Neural cell (in vitro differentiated cells): Measurements from ENCODE around the gene SLC4A3. TPM values are rescaled to one million over a fixed set of nuclear protein-coding genes. Genes with fewer than 3 reads are reported as not detected.

Source experiments
- H2AFZ ChIP-seq: fragments of 200-600, 300-800 bp; sonication (generic), shearing (Covaris generic); 2 replicates; pipeline ENCODE4 v1.6.0; 2014; ENCODE audit warnings: low read depth, mild to moderate bottlenecking, antibody characterized with exemption, low read length, moderate library complexity
- H3F3A ChIP-seq: fragments of 200-600 bp; shearing (Covaris generic); 2 replicates; pipeline ENCODE4 v1.6.1; 2016; ENCODE audit warnings: mild to moderate bottlenecking, moderate library complexity, mixed read lengths, antibody characterized with exemption, low read length; ENCODE audit not compliant: insufficient read depth, poor library complexity, severe bottlenecking
- H3K27ac ChIP-seq: fragments of 200-600, 300-800 bp; sonication (generic), shearing (Covaris generic); 2 replicates; pipeline ENCODE4 v1.5.1; 2014; ENCODE audit warnings: mild to moderate bottlenecking, low read length, moderate library complexity
- H3K27me3 ChIP-seq: fragments of 300-800, 200-600 bp; sonication (generic), shearing (Covaris generic); 2 replicates; pipeline ENCODE4 v1.6.0; 2014; ENCODE audit warnings: mild to moderate bottlenecking, low read depth, low read length, moderate library complexity; ENCODE audit not compliant: insufficient read depth
- H3K36me3 ChIP-seq: fragments of 300-800, 200-600 bp; sonication (generic), shearing (Covaris generic); 2 replicates; pipeline ENCODE4 v1.5.1; 2014; ENCODE audit warnings: mild to moderate bottlenecking, antibody characterized with exemption, low read length, moderate library complexity; ENCODE audit not compliant: insufficient read depth
- H3K4me2 ChIP-seq: fragments of 300-800, 200-600 bp; sonication (generic), shearing (Covaris generic); 2 replicates; pipeline ENCODE4 v1.6.0; 2014; ENCODE audit warnings: mild to moderate bottlenecking, low read length
- H3K4me3 ChIP-seq: fragments of 300-800, 200-600 bp; sonication (generic), shearing (Covaris generic); 2 replicates; pipeline ENCODE4 v1.5.1; 2014; ENCODE audit warnings: mild to moderate bottlenecking, low read length, moderate library complexity
- H3K79me2 ChIP-seq: fragments of 200-600 bp; shearing (Covaris generic); replicated peaks from 2 replicates; pipeline ENCODE4 v1.6.0; 2014; ENCODE audit warnings: mild to moderate bottlenecking, low read length, moderate library complexity; ENCODE audit not compliant: insufficient read depth
- H3K9ac ChIP-seq: fragments of 300-800, 200-600 bp; sonication (generic), shearing (Covaris generic); 2 replicates; pipeline ENCODE4 v1.6.1; 2016; ENCODE audit warnings: mild to moderate bottlenecking, low read length, mixed read lengths
- H3K9me2 ChIP-seq: fragments of 200-600 bp; shearing (Covaris generic); 2 replicates; pipeline ENCODE4 v1.6.1; 2016; ENCODE audit warnings: mild to moderate bottlenecking, low read length, mixed read lengths; ENCODE audit not compliant: insufficient read depth
- H3K9me3 ChIP-seq: fragments of 200-600, 300-800 bp; sonication (generic), shearing (Covaris generic); 2 replicates; pipeline ENCODE4 v1.6.1; 2016; ENCODE audit warnings: mild to moderate bottlenecking, mixed run types, low read length, moderate library complexity, mixed read lengths
- H4K20me1 ChIP-seq: fragments of 200-600 bp; shearing (Covaris generic); 2 replicates; pipeline ENCODE4 v1.6.1; 2016; ENCODE audit warnings: mild to moderate bottlenecking, mixed run types; ENCODE audit not compliant: insufficient read depth
- CTCF ChIP-seq: fragments of 450-650 bp; IDR thresholded peaks from 2 replicates; pipeline ENCODE4 v1.5.1; 2014; ENCODE audit warnings: antibody characterized with exemption, mild to moderate bottlenecking, moderate library complexity; ENCODE audit not compliant: poor library complexity, severe bottlenecking
- EP300 ChIP-seq: fragments of 450-650 bp; conservative IDR thresholded peaks from 2 replicates; pipeline ENCODE4 v1.6.1; 2014; ENCODE audit warnings: antibody characterized with exemption, mild to moderate bottlenecking, moderate library complexity; ENCODE audit not compliant: poor library complexity, severe bottlenecking
- EZH2 ChIP-seq: fragments of 200-600, 300-800 bp; shearing (Covaris generic), sonication (generic); IDR thresholded peaks from 2 replicates; pipeline ENCODE4 v1.6.1; 2014; ENCODE audit warnings: antibody characterized with exemption, low read length, borderline replicate concordance, mild to moderate bottlenecking; ENCODE audit not compliant: insufficient read depth, poor library complexity, severe bottlenecking
- MXI1 ChIP-seq: fragments of 450-650 bp; conservative IDR thresholded peaks from 2 replicates; pipeline ENCODE4 v1.6.1; 2014; ENCODE audit warnings: antibody characterized with exemption, mild to moderate bottlenecking; ENCODE audit not compliant: poor library complexity, severe bottlenecking
- POLR2AphosphoS5 ChIP-seq: IDR thresholded peaks from 2 replicates; pipeline ENCODE4 v1.6.1; 2012
- RAD21 ChIP-seq: fragments of 450-650 bp; conservative IDR thresholded peaks from 2 replicates; pipeline ENCODE4 v1.6.1; 2014; ENCODE audit warnings: antibody characterized with exemption, mild to moderate bottlenecking, moderate library complexity
- SMC3 ChIP-seq: fragments of 450-650 bp; conservative IDR thresholded peaks from 2 replicates; pipeline ENCODE4 v1.6.1; 2014; ENCODE audit warnings: antibody characterized with exemption, mild to moderate bottlenecking, moderate library complexity; ENCODE audit not compliant: poor library complexity
- TAF1 ChIP-seq: IDR thresholded peaks from 2 replicates; pipeline ENCODE4 v1.6.1; 2012; ENCODE audit warnings: low read depth
- polyA plus RNA-seq: library from polyadenylated mRNA; depleted of rRNA; stranded (reverse); fragments of >200 nt; gene quantifications from 2 replicates; pipeline ENCODE4 v1.2.3, GENCODE V29; 2014
- TF ChIP-seq, protein P1 (sequence below): IDR thresholded peaks from 2 replicates; pipeline ENCODE4 v1.6.1; 2012; ENCODE audit warnings: borderline replicate concordance

SLC4A3 gene
- polyA plus RNA-seq, 1 donor from 2014 or later = 18.7 TPM

DNA sequence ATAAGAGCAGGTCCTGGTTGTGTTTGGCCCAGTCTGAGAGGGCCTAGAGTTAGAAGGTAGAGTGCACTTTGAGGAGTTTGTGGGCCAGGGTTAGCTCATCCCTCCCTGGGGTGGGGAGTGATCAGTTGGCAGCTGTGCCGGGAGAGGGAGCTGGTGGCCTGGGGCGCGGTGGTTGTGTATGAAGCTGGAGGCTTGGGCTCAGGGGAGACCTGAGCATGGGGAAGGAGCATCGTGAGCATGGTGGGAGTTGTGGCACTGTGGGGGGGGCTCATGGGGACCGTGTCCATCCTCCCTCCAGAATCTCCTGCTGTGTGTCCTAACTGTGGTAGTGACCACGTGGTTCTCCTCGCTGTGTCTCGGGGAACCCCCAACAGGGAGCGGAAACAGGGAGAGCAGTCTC is 16.1 kb upstream of the SLC4A3 start:
- TF ChIP-seq EP300 (no peak), TAF1 (no peak), MXI1 (no peak), SMC3 (no peak), CTCF (no peak), EZH2 (no peak), POLR2AphosphoS5 (no peak), RAD21 (no peak)
- TF ChIP-seq, protein P1, sequence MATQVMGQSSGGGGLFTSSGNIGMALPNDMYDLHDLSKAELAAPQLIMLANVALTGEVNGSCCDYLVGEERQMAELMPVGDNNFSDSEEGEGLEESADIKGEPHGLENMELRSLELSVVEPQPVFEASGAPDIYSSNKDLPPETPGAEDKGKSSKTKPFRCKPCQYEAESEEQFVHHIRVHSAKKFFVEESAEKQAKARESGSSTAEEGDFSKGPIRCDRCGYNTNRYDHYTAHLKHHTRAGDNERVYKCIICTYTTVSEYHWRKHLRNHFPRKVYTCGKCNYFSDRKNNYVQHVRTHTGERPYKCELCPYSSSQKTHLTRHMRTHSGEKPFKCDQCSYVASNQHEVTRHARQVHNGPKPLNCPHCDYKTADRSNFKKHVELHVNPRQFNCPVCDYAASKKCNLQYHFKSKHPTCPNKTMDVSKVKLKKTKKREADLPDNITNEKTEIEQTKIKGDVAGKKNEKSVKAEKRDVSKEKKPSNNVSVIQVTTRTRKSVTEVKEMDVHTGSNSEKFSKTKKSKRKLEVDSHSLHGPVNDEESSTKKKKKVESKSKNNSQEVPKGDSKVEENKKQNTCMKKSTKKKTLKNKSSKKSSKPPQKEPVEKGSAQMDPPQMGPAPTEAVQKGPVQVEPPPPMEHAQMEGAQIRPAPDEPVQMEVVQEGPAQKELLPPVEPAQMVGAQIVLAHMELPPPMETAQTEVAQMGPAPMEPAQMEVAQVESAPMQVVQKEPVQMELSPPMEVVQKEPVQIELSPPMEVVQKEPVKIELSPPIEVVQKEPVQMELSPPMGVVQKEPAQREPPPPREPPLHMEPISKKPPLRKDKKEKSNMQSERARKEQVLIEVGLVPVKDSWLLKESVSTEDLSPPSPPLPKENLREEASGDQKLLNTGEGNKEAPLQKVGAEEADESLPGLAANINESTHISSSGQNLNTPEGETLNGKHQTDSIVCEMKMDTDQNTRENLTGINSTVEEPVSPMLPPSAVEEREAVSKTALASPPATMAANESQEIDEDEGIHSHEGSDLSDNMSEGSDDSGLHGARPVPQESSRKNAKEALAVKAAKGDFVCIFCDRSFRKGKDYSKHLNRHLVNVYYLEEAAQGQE = no peak
- H3K4me3 ChIP-seq = no peak overlapping the region
- no peaks in the 10 kb centered on the region for H3K27me3 ChIP-seq
- H3K9me2 ChIP-seq = no peaks in the 10 kb centered on the region
- H2AFZ ChIP-seq = no peak overlapping the region
- H3K4me2 ChIP-seq = no peak overlapping the region
- H3K36me3 ChIP-seq = no peaks in the 10 kb centered on the region
- no peaks in the 10 kb centered on the region for H3K79me2 ChIP-seq
- no peaks in the 10 kb centered on the region for H3F3A ChIP-seq
- no peak overlapping the region for H3K27ac ChIP-seq
- H3K9me3 ChIP-seq = no peaks in the 10 kb centered on the region
- no peak overlapping the region for H3K9ac ChIP-seq
- no peaks in the 10 kb centered on the region for H4K20me1 ChIP-seq

- no peak overlapping the region for H3K9ac ChIP-seq
- H3K9me2 ChIP-seq = no peaks in the 10 kb centered on the region
- H3K79me2 ChIP-seq = no peaks in the 10 kb centered on the region
- no peaks in the 10 kb centered on the region for H4K20me1 ChIP-seq
- no peaks in the 10 kb centered on the region for H3K9me3 ChIP-seq
- H3K27me3 ChIP-seq = no peaks in the 10 kb centered on the region
- no peaks in the 10 kb centered on the region for H3K36me3 ChIP-seq
- H3K4me3 ChIP-seq = no peak overlapping the region
- H3F3A ChIP-seq = no peaks in the 10 kb centered on the region
- TF ChIP-seq EZH2 (no peak), TAF1 (no peak), EP300 (no peak), POLR2AphosphoS5 (no peak), CTCF (no peak), RAD21 (no peak), MXI1 (no peak), SMC3 (no peak)
- TF ChIP-seq, protein P1 = no peak
- no peak overlapping the region for H3K27ac ChIP-seq
- no peak overlapping the region for H3K4me2 ChIP-seq
- no peak overlapping the region for H2AFZ ChIP-seq
Observed at GRCh38 chr2:219611866-219612576, 15.4 kb upstream of the SLC4A3 start.
